Esophagus squamous epithelium (tissue), 5 donors: ENCODE measurements around the gene MFAP4. TPM values are rescaled to one million over a fixed set of nuclear protein-coding genes. Genes with fewer than 3 reads are reported as not detected.

Experiments used
- DNase-seq: peaks from one replicate; lab custom pipeline; 2025; lab: John Stamatoyannopoulos, UW
- H3K27ac ChIP-seq, 4 donors: fragments of 200-600 bp; sonication (generic); one replicate each; pipeline ENCODE4 v1.5.1; 2016 to 2019; ENCODE audit warnings: mild to moderate bottlenecking in 1 of 4
- H3K27me3 ChIP-seq, 4 donors: fragments of 200-600 bp; sonication (generic); 1 replicate in 3 of 4; 2 replicates in 1 of 4; pipeline versions ENCODE4 v1.5.1 to v1.6.0; 2017 to 2021; ENCODE audit warnings: antibody characterized with exemption in 1 of 4
- H3K36me3 ChIP-seq, 3 donors: fragments of 200-600 bp; sonication (generic); one replicate each; pipeline ENCODE4 v1.5.1; 2016 to 2019
- H3K4me1 ChIP-seq, 3 donors: fragments of 200-600 bp; sonication (generic); one replicate each; pipeline ENCODE4 v1.5.1; 2017 to 2019
- H3K4me3 ChIP-seq, 4 donors: fragments of 200-600 bp; sonication (generic); 1 replicate in 3 of 4; 2 replicates in 1 of 4; pipeline ENCODE4 v1.5.1; 2016 to 2019; ENCODE audit warnings: mild to moderate bottlenecking in 2 of 4, moderate library complexity in 1 of 4
- H3K9me3 ChIP-seq, 3 donors: fragments of 200-600 bp; sonication (generic); one replicate each; pipeline ENCODE4 v1.5.1; 2016 to 2019
- CTCF ChIP-seq, 6 experiments: fragments of 450-650 bp in 4 of 6; fragments of 200-600 bp in 2 of 6; sonication (generic) in 2 of 6; IDR thresholded peaks; one replicate each; pipeline ENCODE4 v1.5.1; 2016 to 2019; ENCODE audit warnings: antibody characterized with exemption in 6 of 6, mild to moderate bottlenecking in 4 of 6, moderate library complexity in 4 of 6
- POLR2A ChIP-seq, 4 donors: fragments of 450-650 bp; IDR thresholded peaks; one replicate each; pipeline ENCODE4 v1.6.1; 2017; ENCODE audit warnings: antibody characterized with exemption in 4 of 4, mild to moderate bottlenecking in 4 of 4, moderate library complexity in 3 of 4
- WGBS, 2 donors: methylation state at CpG; one replicate each; pipeline ENCODE4 v1.1.5; 2018; 5-methylcytosine and 5-hydroxymethylcytosine counted together
- intact Hi-C: fragments of 100-400 bp; cut with DNase I; formaldehyde crosslinking; loops from one replicate; pipeline ENCODE4 v1.15.0; 2022
- total RNA-seq, 4 donors: library from RNA; depleted of rRNA; stranded (reverse); fragments of >200 nt; gene quantifications; one replicate each; pipeline ENCODE4 v1.1.0, GENCODE V29; 2016
- donor health status: DM: yes; HTN: yes; CAD: no.

The MFAP4 gene
- total RNA-seq, 4 donors from 2014 or later: 4.3 to 365 (median 21.6) TPM

GRCh38 chr17:19364699-19365498 lies 22.1 kb downstream of the MFAP4 start:
- H3K36me3 ChIP-seq: no peaks in the 10 kb centered on the region
- no peaks in the 10 kb centered on the region for H3K27me3 ChIP-seq
- TF ChIP-seq POLR2A (IDR thresholded peaks at IDR 0.05) (no peak), CTCF (IDR thresholded peaks at IDR 0.05) (no peak)
- intact Hi-C loops: loop anchor here (5.0 to 10.0 kb wide), 2 partner anchors 82 to 400 kb away; no protein-coding TSS in a partner anchor
- no peak overlapping the region for H3K4me3 ChIP-seq
- H3K27ac ChIP-seq: no peak overlapping the region
- peaks cover 10 to 39% (median 14%) of the 10 kb centered on the region in 3 donors for H3K4me1 ChIP-seq
- DNase-seq: no peak
- WGBS, 2 donors: 31 to 75% methylated on average over 3 to 4 of the region's 14 CpGs
- H3K9me3 ChIP-seq: no peaks in the 10 kb centered on the region

GRCh38 chr17:19363460-19364035 lies 23.4 kb downstream of the MFAP4 start:
- WGBS, 2 donors: 50 to 80% methylated on average over 2 to 6 of the region's 6 CpGs
- H3K36me3 ChIP-seq: no peaks in the 10 kb centered on the region
- DNase-seq: no peak
- peaks cover 10 to 33% (median 14%) of the 10 kb centered on the region in 3 donors for H3K4me1 ChIP-seq
- intact Hi-C loops: loop anchor here (5.0 to 10.0 kb wide), 2 partner anchors 84 to 401 kb away; no protein-coding TSS in a partner anchor
- no peaks in the 10 kb centered on the region for H3K9me3 ChIP-seq
- TF ChIP-seq CTCF (IDR thresholded peaks at IDR 0.05) (no peak), POLR2A (IDR thresholded peaks at IDR 0.05) (no peak)
- H3K4me3 ChIP-seq: peak overlapping the region in 1 of 4 donors; percentile 67
- peak overlapping the region in 3 of 4 donors; percentile 87 to 93 (median 91) for H3K27ac ChIP-seq
- H3K27me3 ChIP-seq: no peaks in the 10 kb centered on the region

GRCh38 chr17:19363114-19363438 lies 23.9 kb downstream of the MFAP4 start:
- Histone ChIP-seq H3K9me3 (no peaks in the 10 kb centered on the region), H3K27me3 (no peaks in the 10 kb centered on the region), H3K4me1 (peaks cover 10 to 33% (median 14%) of the 10 kb centered on the region in 3 donors), H3K4me3 (peak overlapping the region; percentile 43 to 85 (median 73)), H3K27ac (peak overlapping the region; percentile 78 to 93 (median 89)), H3K36me3 (no peaks in the 10 kb centered on the region)
- TF ChIP-seq CTCF (IDR thresholded peaks at IDR 0.05): no peak
- TF ChIP-seq POLR2A (IDR thresholded peaks at IDR 0.05): no peak
- intact Hi-C loops: loop anchor here (5.0 to 10.0 kb wide), 2 partner anchors 84 to 402 kb away; no protein-coding TSS in a partner anchor
- no peak for DNase-seq
- 18 to 36% methylated on average over 7 to 13 of the region's 14 CpGs for WGBS, 2 donors

- TF ChIP-seq POLR2A (IDR thresholded peaks at IDR 0.05) (peak in 1 of 4 donors; percentile 37), CTCF (IDR thresholded peaks at IDR 0.05) (peak; percentile 97 to 99 (median 98))
- Histone ChIP-seq H3K27me3 (no peaks in the 10 kb centered on the region), H3K4me3 (peak within 1 kb of the TSS; percentile 43 to 85 (median 73)), H3K27ac (peak within 1 kb of the TSS; percentile 78 to 93 (median 89)), H3K4me1 (peaks cover 10 to 35% (median 14%) of the 10 kb centered on the region in 3 donors), H3K36me3 (peaks cover 0 to 6% (median 0%) of the 10 kb centered on the region in 3 donors), H3K9me3 (no peaks in the 10 kb centered on the region)
- peak; percentile 59 for DNase-seq
- 0% methylated on average over 2 of the region's 83 CpGs for WGBS, 2 donors
- intact Hi-C loops: loop anchor here (5.0 to 10.0 kb wide), 2 partner anchors 85 to 402 kb away; no protein-coding TSS in a partner anchor
Measured at GRCh38 chr17:19362277-19363113, 24.5 kb downstream of the MFAP4 start, which contains the start of gene B9D1. B9D1 (minus strand) TSS chr17:19362723; CDS start chr17:19362569, 154 bp downstream.
